PC-9 (cell line): Measurements from ENCODE around the gene SH3RF3. TPM values are rescaled to one million over a fixed set of nuclear protein-coding genes. Genes with fewer than 3 reads are reported as not detected.

ENCODE experiments used
- BruUV-seq: library from RNA; stranded (reverse); fragments of 400-500 nt; replicated peaks from 2 replicates; lab custom pipeline; 2021; lab: Mats Ljungman, UMichigan
- CTCF ChIA-PET: fragments of 300-600 bp; sonication (Branson Sonifier 250); formaldehyde crosslinking; loops from one replicate; lab custom pipeline; 2022; ENCODE audit warnings: antibody characterized with exemption; lab: Charles Lee
- POLR2A ChIA-PET: fragments of 300-600 bp; sonication (Branson Sonifier 250); formaldehyde crosslinking; loops from one replicate; lab custom pipeline; 2022; ENCODE audit warnings: antibody characterized with exemption; ENCODE audit not compliant: unreplicated experiment; lab: Charles Lee
- DNase-seq, 2 experiments: peaks; one replicate each; pipeline versions ENCODE4 v3.0.0 to v3.0.0-alpha.2; 2015 to 2022; ENCODE audit warnings: mixed read lengths in 1 of 2
- H2AFZ ChIP-seq: fragments of 200-600 bp; sonication (generic); 2 replicates; pipeline ENCODE4 v1.8.1; 2017; ENCODE audit warnings: antibody characterized with exemption
- H3F3A ChIP-seq: fragments of 200-600 bp; sonication (generic); 2 replicates; pipeline ENCODE4 v1.8.1; 2017; ENCODE audit warnings: antibody characterized with exemption, mild to moderate bottlenecking, low read depth; ENCODE audit not compliant: insufficient read depth
- H3K27ac ChIP-seq: fragments of 200-600 bp; sonication (generic); 2 replicates; pipeline ENCODE4 v1.6.1; 2016; ENCODE audit warnings: mixed run types
- H3K27me3 ChIP-seq: fragments of 200-600 bp; sonication (generic); 2 replicates; pipeline ENCODE4 v1.6.1; 2016; ENCODE audit warnings: low read depth, mixed run types; ENCODE audit not compliant: insufficient read depth
- H3K36me3 ChIP-seq: fragments of 200-600 bp; sonication (generic); 2 replicates; pipeline ENCODE4 v1.6.1; 2016; ENCODE audit warnings: low read depth, mixed run types
- H3K4me1 ChIP-seq: fragments of 200-600 bp; sonication (generic); replicated peaks from 2 replicates; pipeline ENCODE4 v1.6.1; 2016; ENCODE audit warnings: mixed run types; ENCODE audit not compliant: insufficient read depth
- H3K4me2 ChIP-seq: fragments of 200-600 bp; sonication (generic); 2 replicates; pipeline ENCODE4 v1.6.1; 2017; ENCODE audit warnings: mixed run types
- H3K4me3 ChIP-seq: fragments of 200-600 bp; sonication (generic); 2 replicates; pipeline ENCODE4 v1.6.1; 2016; ENCODE audit warnings: mixed run types
- H3K79me2 ChIP-seq: fragments of 200-600 bp; sonication (generic); 2 replicates; pipeline ENCODE4 v1.6.1; 2017; ENCODE audit warnings: low read depth, mixed run types
- H3K9me2 ChIP-seq: fragments of 200-600 bp; sonication (generic); 2 replicates; pipeline ENCODE4 v1.8.1; 2017; ENCODE audit warnings: mild to moderate bottlenecking; ENCODE audit not compliant: insufficient read depth
- H3K9me3 ChIP-seq: fragments of 200-600 bp; sonication (generic); 2 replicates; pipeline ENCODE4 v1.8.1; 2016; ENCODE audit warnings: low read depth; ENCODE audit not compliant: insufficient read depth
- H4K20me1 ChIP-seq: fragments of 200-600 bp; sonication (generic); 2 replicates; pipeline ENCODE4 v1.8.1; 2017; ENCODE audit not compliant: insufficient read depth
- CTCF ChIP-seq: fragments of 200-600 bp; sonication (generic); conservative IDR thresholded peaks from 2 replicates; pipeline ENCODE4 v1.6.1; 2017; ENCODE audit warnings: mixed run types, antibody characterized with exemption, mild to moderate bottlenecking, moderate library complexity
- EZH2 ChIP-seq: fragments of 200-600 bp; sonication (generic); IDR thresholded peaks from 2 replicates; pipeline ENCODE4 v1.8.0; 2017; ENCODE audit warnings: antibody characterized with exemption, low read depth
- intact Hi-C: fragments of 100-400 bp; cut with micrococcal nuclease; formaldehyde crosslinking; loops from one replicate; pipeline ENCODE4 v1.10.0; 2022; ENCODE audit not compliant: unreplicated experiment
- total RNA-seq: library from RNA; stranded (reverse); gene quantifications from 2 replicates; pipeline ENCODE4 v1.2.3, GENCODE V29; 2021

The SH3RF3 gene
- total RNA-seq, 1 experiment from 2014 or later, result 6.1 TPM

DNA sequence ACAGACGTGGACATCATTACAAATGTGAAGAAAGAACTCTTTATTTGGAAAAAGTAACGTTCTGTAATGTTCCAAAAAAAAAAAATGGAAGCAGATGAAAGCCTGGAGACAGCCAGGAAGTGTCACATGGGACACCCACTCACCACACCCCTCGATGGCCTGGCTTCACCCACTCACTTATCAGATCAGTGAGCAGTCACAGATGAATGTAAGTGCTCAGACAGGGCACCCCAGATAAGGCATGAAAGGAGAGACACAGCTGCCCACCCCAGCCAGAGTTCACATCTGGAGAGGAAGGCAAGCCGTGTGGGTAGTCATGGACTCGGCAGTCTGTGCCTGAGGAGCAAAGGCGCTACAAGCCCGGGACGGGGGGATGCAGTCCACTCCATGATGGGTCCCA, 379.6 kb downstream of the SH3RF3 start:
- CTCF ChIA-PET, result no interaction called here

DNA sequence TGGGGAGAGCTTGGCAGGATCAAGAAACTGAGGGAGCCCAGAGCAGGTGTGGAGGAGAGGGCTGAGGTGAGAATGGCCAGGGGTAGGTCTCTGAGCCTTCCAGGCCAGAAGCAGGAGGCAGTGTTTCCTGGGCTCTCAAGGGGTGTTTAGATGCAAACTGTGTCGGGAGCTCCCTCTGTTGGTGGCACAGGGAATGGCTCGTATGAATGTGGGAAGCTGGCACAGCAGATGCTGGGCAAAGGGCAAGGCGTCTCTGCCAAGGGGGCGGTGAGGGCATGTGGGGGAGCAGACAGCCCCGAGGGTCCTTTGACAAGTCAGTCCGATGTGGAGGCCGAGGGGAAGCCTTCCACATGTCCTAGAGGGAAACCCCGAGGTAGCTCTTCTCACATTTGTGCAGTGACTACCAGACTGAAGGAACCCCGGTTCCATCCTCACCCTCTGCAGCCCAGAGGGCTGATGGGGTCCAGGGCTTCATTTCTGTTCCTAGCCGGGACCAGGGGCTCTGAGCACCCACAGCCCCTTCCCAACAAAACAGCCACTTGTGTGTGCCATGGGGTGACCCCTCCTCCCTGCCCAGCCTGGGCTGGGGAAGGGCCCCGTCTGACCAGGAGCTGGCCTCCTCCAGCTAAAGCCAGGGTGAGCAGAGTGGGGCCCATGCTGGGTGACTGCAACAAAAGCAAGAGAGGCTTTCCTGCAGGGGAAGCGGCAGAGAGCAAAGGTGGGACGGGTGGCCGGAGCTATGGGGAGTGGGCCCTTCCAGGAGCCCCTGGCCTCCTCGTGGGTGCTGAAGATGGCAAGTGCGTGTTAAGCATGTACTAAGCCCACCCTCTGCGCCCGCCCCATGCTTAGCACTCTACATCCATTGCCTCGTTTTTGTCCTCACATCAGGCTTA, 381.4 kb downstream of the SH3RF3 start:
- POLR2A ChIA-PET, result no interaction called here
- CTCF ChIA-PET, result interaction anchor here (0.6 to 1.2 kb wide), 6 partner anchors 34 to 294 kb away, joined by 3 to 5 read pairs (median 4); no protein-coding TSS in a partner anchor
- no TSS peak for BruUV-seq

More for the DNA sequence above, 379.6 kb downstream of the SH3RF3 start:
- Histone ChIP-seq H3K9me3 (no peaks in the 10 kb centered on the region), H3K27me3 (no peaks in the 10 kb centered on the region), H3K27ac (no peak overlapping the region), H3K4me2 (no peak overlapping the region), H3K79me2 (no peaks in the 10 kb centered on the region), H3K36me3 (no peaks in the 10 kb centered on the region), H4K20me1 (no peaks in the 10 kb centered on the region), H3K9me2 (no peaks in the 10 kb centered on the region), H3F3A (no peaks in the 10 kb centered on the region), H3K4me1 (no peaks in the 10 kb centered on the region), H3K4me3 (no peak overlapping the region), H2AFZ (no peak overlapping the region)
- POLR2A ChIA-PET, result no interaction called here
- intact Hi-C loops, result no loop called here
- BruUV-seq, result no TSS peak
- no peak for DNase-seq
- TF ChIP-seq CTCF (no peak), EZH2 (no peak)

GRCh38 chr2:109511168-109511567, 382.2 kb downstream of the SH3RF3 start:
- CTCF ChIA-PET, result interaction anchor here (1.1 to 1.2 kb wide), 2 partner anchors 41 to 103 kb away, joined by 5 read pairs; no protein-coding TSS in a partner anchor
- H3K36me3 ChIP-seq, result no peaks in the 10 kb centered on the region
- H3K27ac ChIP-seq, result no peak overlapping the region
- no peak overlapping the region for H3K4me2 ChIP-seq
- H3K4me1 ChIP-seq, result peaks cover 5% of the 10 kb centered on the region; the same call in 1 of the 2 replicates
- DNase-seq, result no peak
- intact Hi-C loops, result loop anchor here (2.0 to 5.0 kb wide), 5 partner anchors 62 to 654 kb away; no protein-coding TSS in a partner anchor
- H3K27me3 ChIP-seq, result no peaks in the 10 kb centered on the region
- no peaks in the 10 kb centered on the region for H3K9me3 ChIP-seq
- H3K79me2 ChIP-seq, result no peaks in the 10 kb centered on the region
- no peaks in the 10 kb centered on the region for H4K20me1 ChIP-seq
- TF ChIP-seq EZH2 (no peak), CTCF (no peak)
- POLR2A ChIA-PET, result no interaction called here
- H3K9me2 ChIP-seq, result no peaks in the 10 kb centered on the region
- BruUV-seq, result no TSS peak
- no peak overlapping the region for H3K4me3 ChIP-seq
- no peak overlapping the region for H2AFZ ChIP-seq
- no peaks in the 10 kb centered on the region for H3F3A ChIP-seq

More for the DNA sequence above, 381.4 kb downstream of the SH3RF3 start:
- TF ChIP-seq CTCF (peak; percentile 93), EZH2 (no peak)
- Histone ChIP-seq H3F3A (no peaks in the 10 kb centered on the region), H3K27me3 (no peaks in the 10 kb centered on the region), H3K9me3 (no peaks in the 10 kb centered on the region), H3K4me1 (peaks cover 5% of the 10 kb centered on the region; the same call in 1 of the 2 replicates), H3K9me2 (no peaks in the 10 kb centered on the region), H3K4me2 (no peak overlapping the region), H3K27ac (no peak overlapping the region), H3K4me3 (no peak overlapping the region), H3K79me2 (no peaks in the 10 kb centered on the region), H4K20me1 (no peaks in the 10 kb centered on the region), H2AFZ (no peak overlapping the region), H3K36me3 (no peaks in the 10 kb centered on the region)
- peak; percentile 50 to 78 for DNase-seq
- intact Hi-C loops, result loop anchor here (1.0 to 5.0 kb wide), 6 partner anchors 62 to 653 kb away; no protein-coding TSS in a partner anchor
